IMR-90 (cell line): ENCODE measurements around the gene SAMHD1. TPM values are rescaled to one million over a fixed set of nuclear protein-coding genes. Genes with fewer than 3 reads are reported as not detected.

Source experiments
- ATAC-seq: fragments of 200-7000 bp; cut with Tn5 transposase; 2 replicates; pipeline ENCODE4 v1.9.1; 2020; ENCODE audit warnings: low read depth, mild to moderate bottlenecking, moderate library complexity
- BruUV-seq: library from RNA; stranded (reverse); fragments of 400-500 nt; replicated peaks from 2 replicates; lab custom pipeline; 2021; lab: Mats Ljungman, UMichigan
- CTCF ChIA-PET: fragments of 300-600 bp; formaldehyde crosslinking; extraction: SDS; loops from one replicate; lab custom pipeline; 2021; ENCODE audit warnings: antibody characterized with exemption; lab: Yijun Ruan, JAX
- POLR2A ChIA-PET: fragments of 300-600 bp; sonication (Branson Sonifier 250); formaldehyde crosslinking; loops from one replicate; lab custom pipeline; 2022; ENCODE audit warnings: antibody characterized with exemption; ENCODE audit not compliant: unreplicated experiment; lab: Charles Lee
- DNase-seq: peaks from one replicate; pipeline ENCODE4 v3.0.0; 2013
- H2AFZ ChIP-seq: replicated peaks from 2 replicates; pipeline ENCODE3; 2013; ENCODE audit warnings: low read length, mild to moderate bottlenecking; ENCODE audit not compliant: poor library complexity
- H2AK5ac ChIP-seq: 2 replicates; pipeline ENCODE4 v1.6.1; 2013; ENCODE audit warnings: low read depth, low read length, inconsistent platforms
- H2AK9ac ChIP-seq: replicated peaks from 2 replicates; pipeline ENCODE3; 2013; ENCODE audit warnings: mild to moderate bottlenecking, low read depth, low read length, moderate library complexity; ENCODE audit not compliant: poor library complexity
- H2BK120ac ChIP-seq: 2 replicates; pipeline ENCODE4 v1.6.1; 2013; ENCODE audit warnings: low read depth, low read length, inconsistent platforms
- H2BK15ac ChIP-seq: 3 replicates; pipeline ENCODE4 v1.6.1; 2013; ENCODE audit warnings: low read depth, low read length, inconsistent platforms
- H2BK20ac ChIP-seq: 2 replicates; pipeline ENCODE4 v1.6.1; 2013; ENCODE audit warnings: low read depth, mild to moderate bottlenecking, inconsistent platforms, low read length, moderate library complexity
- H2BK5ac ChIP-seq: 2 replicates; pipeline ENCODE4 v1.6.1; 2013; ENCODE audit warnings: mild to moderate bottlenecking, low read depth, low read length, inconsistent platforms; ENCODE audit not compliant: poor library complexity, severe bottlenecking
- H3K14ac ChIP-seq: replicated peaks from 2 replicates; pipeline ENCODE4 v1.6.1; 2013; ENCODE audit warnings: low read depth, low read length, inconsistent platforms
- H3K18ac ChIP-seq: 2 replicates; pipeline ENCODE4 v1.6.1; 2013; ENCODE audit warnings: low read depth, low read length, control low read depth
- H3K23ac ChIP-seq: 2 replicates; pipeline ENCODE4 v1.6.1; 2013; ENCODE audit warnings: low read depth, low read length, inconsistent platforms
- H3K27ac ChIP-seq: 2 replicates; pipeline ENCODE4 v1.5.1; 2013; ENCODE audit warnings: mild to moderate bottlenecking, control low read depth, low read length; ENCODE audit not compliant: insufficient read depth
- H3K27me3 ChIP-seq: 2 replicates; pipeline ENCODE4 v1.6.1; 2013; ENCODE audit warnings: low read length; ENCODE audit not compliant: control insufficient read depth, insufficient read depth
- H3K36me3 ChIP-seq: 2 replicates; pipeline ENCODE4 v1.6.1; 2013; ENCODE audit warnings: low read length, mixed read lengths; ENCODE audit not compliant: control insufficient read depth, insufficient read depth
- H3K4ac ChIP-seq: 2 replicates; pipeline ENCODE4 v1.6.1; 2013; ENCODE audit warnings: low read depth, low read length, inconsistent platforms
- H3K4me1 ChIP-seq: 2 replicates; pipeline ENCODE4 v1.6.1; 2013; ENCODE audit warnings: low read length, mixed read lengths; ENCODE audit not compliant: control insufficient read depth, insufficient read depth
- H3K4me2 ChIP-seq: 2 replicates; pipeline ENCODE4 v1.6.1; 2013; ENCODE audit warnings: low read depth, mild to moderate bottlenecking, control low read depth, low read length, moderate library complexity
- H3K4me3 ChIP-seq: 2 replicates; pipeline ENCODE4 v1.5.1; 2013; ENCODE audit warnings: low read depth, mild to moderate bottlenecking, control low read depth, low read length, moderate library complexity; ENCODE audit not compliant: insufficient read depth
- H3K56ac ChIP-seq: 2 replicates; pipeline ENCODE4 v1.6.1; 2013; ENCODE audit warnings: low read length, inconsistent platforms; ENCODE audit not compliant: insufficient read depth; ENCODE audit errors: extremely low read depth
- H3K79me1 ChIP-seq, 2 experiments: 2 replicates each; pipeline ENCODE4 v1.6.1; 2013; ENCODE audit warnings: low read length in 2 of 2, inconsistent platforms in 1 of 2, low read depth in 1 of 2
- H3K9ac ChIP-seq: 2 replicates; pipeline ENCODE4 v1.6.1; 2013; ENCODE audit warnings: low read depth, low read length, control low read depth
- H3K9me1 ChIP-seq: 2 replicates; pipeline ENCODE4 v1.6.1; 2013; ENCODE audit warnings: low read length, inconsistent platforms; ENCODE audit not compliant: insufficient read depth
- H3K9me3 ChIP-seq: 2 replicates; pipeline ENCODE4 v1.6.1; 2013; ENCODE audit warnings: low read length; ENCODE audit not compliant: control insufficient read depth, insufficient read depth
- H4K20me1 ChIP-seq: 2 replicates; pipeline ENCODE4 v1.6.1; 2013; ENCODE audit warnings: low read length, inconsistent platforms; ENCODE audit not compliant: insufficient read depth
- H4K5ac ChIP-seq: 2 replicates; pipeline ENCODE4 v1.6.1; 2013; ENCODE audit warnings: mild to moderate bottlenecking, low read depth, low read length, control low read depth
- H4K8ac ChIP-seq, 2 experiments: 2 replicates each; pipeline ENCODE4 v1.6.1; 2013; ENCODE audit warnings: low read depth in 2 of 2, low read length in 2 of 2, control low read depth in 1 of 2, inconsistent platforms in 1 of 2
- H4K91ac ChIP-seq: 2 replicates; pipeline ENCODE4 v1.6.1; 2013; ENCODE audit warnings: low read depth, low read length, inconsistent platforms; ENCODE audit not compliant: insufficient read depth
- BHLHE40 ChIP-seq: fragments of 150-350 bp; IDR thresholded peaks from 2 replicates; pipeline ENCODE4 v1.6.1; 2016; ENCODE audit warnings: mild to moderate bottlenecking, low read depth, low read length
- CEBPB ChIP-seq: IDR thresholded peaks from 2 replicates; pipeline ENCODE4 v1.6.1; 2012; ENCODE audit warnings: low read depth, low read length, improper control_type of control experiment
- CHD1 ChIP-seq: IDR thresholded peaks from 2 replicates; pipeline ENCODE4 v1.6.1; 2012; ENCODE audit warnings: low read depth, low read length, improper control_type of control experiment
- CTCF ChIP-seq: conservative IDR thresholded peaks from 2 replicates; pipeline ENCODE4 v1.5.1; 2012; ENCODE audit warnings: mild to moderate bottlenecking, low read depth, low read length, improper control_type of control experiment
- ELK1 ChIP-seq: fragments of 150-350 bp; IDR thresholded peaks from 2 replicates; pipeline ENCODE4 v1.6.1; 2016; ENCODE audit warnings: low read depth, mild to moderate bottlenecking, low read length, moderate library complexity, borderline replicate concordance
- MAFK ChIP-seq: IDR thresholded peaks from 2 replicates; pipeline ENCODE4 v1.6.1; 2012; ENCODE audit warnings: low read depth, low read length, improper control_type of control experiment
- MAZ ChIP-seq: IDR thresholded peaks from 2 replicates; pipeline ENCODE4 v1.6.1; 2012; ENCODE audit warnings: low read depth, mild to moderate bottlenecking, low read length, improper control_type of control experiment, moderate library complexity, borderline replicate concordance
- MXI1 ChIP-seq: IDR thresholded peaks from 2 replicates; pipeline ENCODE4 v1.6.1; 2012; ENCODE audit warnings: low read depth, mild to moderate bottlenecking, low read length, moderate library complexity, borderline replicate concordance
- NFE2L2 ChIP-seq: fragments of 150-350 bp; IDR thresholded peaks from 2 replicates; pipeline ENCODE4 v1.6.1; 2016; ENCODE audit warnings: low read depth, mild to moderate bottlenecking, low read length
- POLR2A ChIP-seq: IDR thresholded peaks from 2 replicates; pipeline ENCODE4 v1.6.1; 2012; ENCODE audit warnings: mild to moderate bottlenecking, low read depth, low read length
- RAD21 ChIP-seq: IDR thresholded peaks from 2 replicates; pipeline ENCODE4 v1.6.1; 2012; ENCODE audit warnings: low read length, improper control_type of control experiment
- RCOR1 ChIP-seq: IDR thresholded peaks from 2 replicates; pipeline ENCODE4 v1.6.1; 2012; ENCODE audit warnings: mild to moderate bottlenecking, low read length, improper control_type of control experiment; ENCODE audit not compliant: insufficient replicate concordance
- SMC3 ChIP-seq: fragments of 150-350 bp; IDR thresholded peaks from 2 replicates; pipeline ENCODE4 v1.6.1; 2016; ENCODE audit warnings: low read depth, mild to moderate bottlenecking, antibody characterized with exemption, low read length, moderate library complexity
- USF2 ChIP-seq: fragments of 150-350 bp; IDR thresholded peaks from 2 replicates; pipeline ENCODE4 v1.6.1; 2017; ENCODE audit warnings: mild to moderate bottlenecking, antibody characterized with exemption, low read length, low read depth
- WGBS, 2 experiments: methylation state at CpG; one replicate each; pipeline versions ENCODE4 v1.1.5 to v1.1.7; 2013; ENCODE audit warnings: missing lambda C conversion rate in 2 of 2; ENCODE audit not compliant: insufficient read length in 1 of 2; ENCODE audit errors: extremely low coverage in 2 of 2; 5-methylcytosine and 5-hydroxymethylcytosine counted together
- dilution Hi-C: fragments of 300-500 bp; cut with HindIII; formaldehyde crosslinking; loops from one replicate; pipeline ENCODE4 v1.14.3; 2018; ENCODE audit warnings: low sequenced_read_pairs; ENCODE audit not compliant: unreplicated experiment
- in situ Hi-C: fragments of 300-500 bp; cut with MboI; formaldehyde crosslinking; loops from 3 replicates; pipeline ENCODE4 v1.14.3; 2019; ENCODE audit warnings: low sequenced_read_pairs, inconsistent platforms, mixed read lengths
- intact Hi-C: fragments of 100-400 bp; cut with micrococcal nuclease; formaldehyde crosslinking; loops from 2 replicates; pipeline ENCODE4 v1.10.0; 2022
- polyA plus RNA-seq, 3 experiments: library from polyadenylated mRNA; depleted of rRNA; stranded (reverse); fragments of >200 nt; gene quantifications; 2 replicates each; pipeline ENCODE4 v1.2.3, GENCODE V29; 2012; ENCODE audit warnings: low replicate concordance in 1 of 3
- total RNA-seq: library from RNA; depleted of rRNA; stranded (reverse); fragments of >200 nt; gene quantifications from 2 replicates; pipeline ENCODE4 v1.2.3, GENCODE V29; 2012

Gene SAMHD1
- total and polyA plus RNA-seq, 2 of the 4 experiments (the other 2 are of a cell fraction): 6.3 to 14.9 TPM

GRCh38 chr20:36859700-36860330 is 91.7 kb downstream of the SAMHD1 start:
- peaks cover 53% of the 10 kb centered on the region for H3K4me1 ChIP-seq
- 0 out of 2 replicates have a peak overlapping the region, but pooled peaks have one; percentile 7 for H2BK120ac ChIP-seq
- intact Hi-C loops (loop anchor here (5.0 to 10.0 kb wide), 2 partner anchors 38 to 195 kb away; no protein-coding TSS in a partner anchor), in situ Hi-C loops (no loop called here), dilution Hi-C loops (loop anchor here (10.0 kb wide), 1 partner anchor 55 kb away; no protein-coding TSS in a partner anchor)
- WGBS, 2 experiments: 71% methylated on average over 1 of the region's 6 CpGs; no CpG with 5 or more reads in 1 of the 2 experiments
- no peak overlapping the region for H3K9ac ChIP-seq
- H3K4me3 ChIP-seq: no peak overlapping the region
- H4K8ac ChIP-seq: peak overlapping the region in 1 of 2 experiments; percentile 11; a peak in 1 of 4 replicates
- no peak overlapping the region for H4K91ac ChIP-seq
- H3K18ac ChIP-seq: no peak overlapping the region
- peaks cover 14 to 72% of the 10 kb centered on the region in 2 experiments; a peak in 3 of 4 replicates for H3K79me1 ChIP-seq
- H3K56ac ChIP-seq: no peak overlapping the region
- ChIA-PET POLR2A (interaction anchor here (0.6 to 1.1 kb wide), 2 partner anchors 24 to 613 kb away, joined by 3 to 4 read pairs; no protein-coding TSS in a partner anchor), CTCF (no interaction called here)
- no peak overlapping the region for H2AFZ ChIP-seq
- no peaks in the 10 kb centered on the region for H3K27me3 ChIP-seq
- no TSS peak for BruUV-seq
- 0 out of 2 replicates have a peak overlapping the region, but pooled peaks have one; percentile 1 for H2BK20ac ChIP-seq
- no peaks in the 10 kb centered on the region for H3K9me3 ChIP-seq
- peaks cover 74% of the 10 kb centered on the region for H4K20me1 ChIP-seq
- H4K5ac ChIP-seq: no peak overlapping the region
- peak overlapping the region; percentile 80 for H2AK9ac ChIP-seq
- H3K14ac ChIP-seq: peak overlapping the region; percentile 24; the same call in 1 of the 2 replicates
- peak overlapping the region; percentile 97; the same call in 1 of the 2 replicates for H3K23ac ChIP-seq
- DNase-seq (no peak), ATAC-seq (no peak)
- H3K9me1 ChIP-seq: peaks cover 50% of the 10 kb centered on the region
- no peak overlapping the region for H2BK15ac ChIP-seq
- H3K27ac ChIP-seq: peak overlapping the region; percentile 20; the same call in 1 of the 2 replicates
- H2AK5ac ChIP-seq: peak overlapping the region; percentile 65; the same call in 1 of the 2 replicates
- peak overlapping the region; percentile 39; the same call in 1 of the 2 replicates for H3K4ac ChIP-seq
- peak overlapping the region; percentile 94; the same call in 1 of the 2 replicates for H3K4me2 ChIP-seq
- peak overlapping the region; percentile 15 for H2BK5ac ChIP-seq
- H3K36me3 ChIP-seq: peaks cover 8% of the 10 kb centered on the region; the same call in 1 of the 2 replicates
- TF ChIP-seq RCOR1: no peak
- TF ChIP-seq USF2: no peak
- TF ChIP-seq BHLHE40: no peak
- no peak for TF ChIP-seq SMC3
- no peak for TF ChIP-seq CHD1
- no peak for TF ChIP-seq ELK1
- TF ChIP-seq NFE2L2: no peak
- TF ChIP-seq POLR2A: no peak
- TF ChIP-seq RAD21: no peak
- no peak for TF ChIP-seq MAFK
- TF ChIP-seq MXI1: no peak
- no peak for TF ChIP-seq MAZ
- TF ChIP-seq CEBPB: no peak
- no peak for TF ChIP-seq CTCF
